IPS DF 19.7 (cell line): ENCODE results near the gene P2RX4.
"Not testable (repeated sequence)": the region's sequence is repeated elsewhere in the genome, so short reads cannot be mapped to it uniquely, and the experiment has no call there.

Experiments used
- DNase-seq: peaks from one replicate; pipeline ENCODE4 v3.0.0-alpha.2; 2013; ENCODE audit warnings: low read depth, low spot score

The P2RX4 gene

DNA sequence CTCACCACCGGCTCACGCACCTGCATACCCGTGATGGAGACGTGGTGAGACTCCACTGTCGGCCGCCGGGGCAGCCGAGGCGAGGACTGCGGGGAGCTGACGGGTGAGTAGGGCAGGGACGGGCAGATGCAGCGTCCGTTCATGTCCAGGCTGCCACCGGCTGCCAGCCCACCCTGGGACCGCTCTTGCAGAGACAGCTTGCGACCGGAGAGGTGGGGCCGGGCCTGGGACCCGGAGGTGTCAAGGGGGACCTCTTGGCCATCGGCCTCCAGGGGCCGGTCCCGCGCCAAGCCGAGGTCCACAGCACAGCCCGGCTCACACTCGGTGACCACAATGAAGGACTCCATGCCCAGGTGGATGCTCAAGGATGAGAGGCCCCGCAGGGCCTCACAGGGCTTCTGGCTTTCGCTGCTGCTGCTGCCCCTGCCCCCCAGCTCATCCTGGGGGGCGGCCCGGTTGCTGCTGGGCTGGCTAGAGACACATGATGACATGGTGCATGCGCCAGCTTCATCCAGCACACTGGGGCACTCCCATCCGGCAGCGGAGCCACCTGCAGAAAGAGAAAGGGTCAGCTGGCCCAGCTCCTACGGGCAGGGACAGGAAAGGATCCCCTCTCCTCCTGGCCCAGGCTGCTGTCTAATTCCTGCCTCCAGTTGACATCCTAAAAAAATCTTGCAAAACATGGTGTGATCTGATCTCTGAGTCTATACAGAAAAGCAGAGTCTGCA lies 64.3 kb downstream of the P2RX4 start:
- no peak for DNase-seq

DNA sequence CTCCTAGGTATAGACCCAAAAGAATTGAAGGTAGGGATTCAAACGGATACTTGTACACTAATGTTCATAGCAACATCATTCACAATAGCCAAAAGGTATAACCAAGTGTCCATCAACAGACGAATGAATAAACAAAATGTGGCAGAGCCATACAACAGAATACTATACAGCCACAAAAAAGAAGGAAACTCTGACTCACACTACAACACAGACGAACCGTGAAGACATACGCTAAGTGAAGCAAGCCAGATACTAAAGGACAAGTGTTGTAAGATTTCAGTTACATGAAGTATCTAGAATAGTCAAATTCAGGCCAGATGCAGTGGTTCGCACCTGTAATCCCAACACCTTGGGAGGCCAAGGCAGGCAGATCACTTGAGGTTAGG lies 67.4 kb downstream of the P2RX4 start:
- DNase-seq = no peak

DNA sequence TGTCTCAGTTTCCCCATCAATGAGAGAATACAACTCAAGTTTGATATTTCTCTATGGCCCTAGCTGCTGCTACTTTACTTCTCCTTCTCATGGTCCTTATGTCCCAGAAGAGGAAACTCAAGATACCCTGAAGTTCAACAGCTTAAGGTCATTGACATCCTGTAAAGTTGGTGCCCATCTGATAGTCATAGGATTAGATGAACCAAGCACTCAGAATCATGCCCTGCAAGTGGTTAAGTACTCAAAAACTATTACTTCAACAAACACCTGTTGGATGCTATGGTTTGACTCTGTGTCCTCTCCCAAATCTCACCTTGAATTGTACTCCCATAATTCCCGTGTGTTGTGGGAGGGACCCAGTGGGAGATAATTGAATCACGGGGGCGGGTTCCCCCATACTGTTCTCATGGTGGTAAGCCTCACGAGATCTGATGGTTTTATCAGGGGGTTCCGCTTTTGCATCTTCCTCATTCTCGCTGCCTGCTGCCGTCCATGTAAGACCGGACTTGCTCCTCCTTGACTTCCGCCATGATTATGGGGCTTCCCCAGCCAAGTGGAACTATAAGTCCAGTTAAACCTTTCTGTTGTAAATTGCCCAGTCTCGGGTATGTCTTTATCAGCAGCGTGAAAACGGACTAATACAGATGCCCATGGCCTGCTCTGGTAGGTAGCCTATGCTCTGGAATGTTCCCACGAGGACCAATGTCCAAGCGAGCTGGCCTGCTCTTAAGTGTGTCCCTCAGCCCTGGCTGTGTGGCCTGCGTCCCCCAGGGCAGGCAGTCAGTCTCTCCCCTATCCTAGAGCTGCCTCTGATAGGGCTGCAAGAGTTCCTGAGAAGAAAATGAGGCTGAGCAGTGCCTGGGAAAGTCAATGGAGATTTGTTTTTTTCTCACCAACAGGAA lies 68.5 kb downstream of the P2RX4 start:
- DNase-seq = no peak

DNA sequence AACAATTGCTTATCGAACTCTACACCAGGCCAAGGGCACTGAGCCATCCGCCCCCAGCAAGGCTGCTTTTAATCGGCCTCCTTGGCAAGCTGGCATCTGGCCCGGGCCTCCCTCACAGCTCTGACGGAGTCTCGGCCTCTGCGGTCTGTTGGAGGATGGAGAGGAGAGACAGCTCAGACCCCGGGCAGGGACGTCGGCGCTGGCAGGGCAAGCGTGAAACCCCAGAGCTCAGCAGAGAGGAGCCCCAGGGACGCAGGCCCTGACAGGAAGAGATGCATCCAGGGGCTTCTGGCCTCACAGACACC lies 69.1 kb downstream of the P2RX4 start:
- DNase-seq = no peak

DNA sequence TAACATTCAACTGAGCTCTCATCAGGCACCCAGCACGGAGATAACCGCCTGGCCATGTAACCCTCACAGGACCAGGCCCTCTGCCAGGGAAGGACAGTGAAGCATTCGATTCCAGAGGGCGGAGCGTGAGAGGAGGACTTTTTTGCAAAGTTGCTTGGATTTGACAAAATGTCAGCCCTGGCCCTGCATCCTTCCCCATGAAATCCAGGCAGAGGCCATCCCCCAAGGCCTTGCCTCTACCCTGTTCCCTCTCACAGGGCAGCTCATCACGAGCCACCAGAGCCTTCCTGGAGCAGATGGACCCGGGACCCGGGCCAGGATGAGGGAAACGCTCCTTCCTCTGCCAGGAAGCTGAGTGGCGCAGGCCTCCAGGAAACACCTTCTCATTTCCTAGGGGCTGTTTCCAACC lies 69.6 kb downstream of the P2RX4 start:
- DNase-seq = no peak

DNA sequence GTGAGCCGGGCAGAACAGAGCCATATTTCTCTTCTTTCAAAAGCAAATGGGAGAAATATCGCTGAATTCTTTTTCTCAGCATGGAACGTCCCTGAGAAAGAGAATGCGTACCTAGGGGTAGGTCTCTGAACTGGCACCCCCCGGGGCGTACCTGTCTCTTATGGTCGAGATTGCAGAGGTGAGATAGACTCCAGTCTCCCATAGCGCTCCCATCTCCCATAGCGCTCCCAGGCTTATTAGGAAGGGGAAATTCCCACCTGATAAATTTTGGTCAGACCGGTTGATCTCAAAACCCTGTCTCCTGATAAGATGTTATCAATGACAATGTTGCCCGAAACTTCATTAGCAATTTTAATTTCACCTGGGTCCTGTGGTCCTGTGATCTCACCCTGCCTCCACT lies 70.6 kb downstream of the P2RX4 start:
- not testable (repeated sequence) for DNase-seq

DNA sequence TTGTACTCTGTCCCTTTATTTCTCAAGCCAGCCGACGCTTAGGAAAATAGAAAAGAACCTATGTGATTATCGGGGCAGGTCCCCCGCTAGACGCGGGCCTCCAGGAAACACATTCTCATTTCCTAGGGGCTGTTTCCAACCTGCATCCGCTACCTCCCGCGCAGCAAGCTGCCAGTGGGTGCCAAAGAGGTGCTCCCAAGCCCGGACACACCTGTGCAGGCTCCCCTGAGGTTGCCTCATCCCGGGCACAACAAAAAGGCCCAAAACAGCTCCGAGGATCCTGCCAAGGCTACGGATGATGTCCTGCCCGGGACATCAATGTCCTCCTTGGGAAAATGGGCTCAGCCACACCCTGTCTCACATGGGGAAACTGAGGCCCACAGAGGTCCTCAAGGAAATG lies 71.2 kb downstream of the P2RX4 start:
- DNase-seq = not testable (repeated sequence)

DNA sequence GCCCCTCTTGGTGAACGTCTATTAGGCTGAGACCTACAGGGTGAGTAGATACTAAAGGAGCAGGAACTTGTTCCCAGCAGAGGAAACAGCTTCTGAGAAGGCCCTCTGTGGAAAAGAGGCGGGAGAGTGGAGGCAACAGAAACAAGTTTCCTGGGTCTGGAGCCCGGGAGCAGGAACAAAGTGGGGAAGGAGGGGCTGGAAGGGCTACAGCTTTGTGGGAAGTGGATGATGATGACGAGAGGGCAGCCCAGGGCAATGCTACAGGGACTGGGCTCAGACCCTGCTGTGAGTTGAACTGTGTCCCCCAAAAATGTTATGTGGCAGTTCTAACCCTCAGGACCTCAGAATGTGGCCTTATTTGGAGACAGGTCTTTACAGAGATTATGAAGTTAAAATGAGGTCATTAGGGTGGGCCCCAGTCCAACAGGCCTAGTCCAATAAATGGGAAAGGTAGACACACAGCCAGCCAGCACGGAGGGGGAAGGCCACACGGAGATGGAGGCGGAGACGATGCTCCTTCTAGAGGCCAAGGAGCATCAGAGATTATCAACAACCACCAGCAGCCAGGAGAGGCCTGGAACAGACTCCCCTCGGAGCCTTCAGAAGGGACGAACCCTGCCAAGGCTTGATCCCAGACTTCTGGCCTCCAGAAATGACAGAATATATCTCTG lies 72.3 kb downstream of the P2RX4 start:
- no peak for DNase-seq

DNA sequence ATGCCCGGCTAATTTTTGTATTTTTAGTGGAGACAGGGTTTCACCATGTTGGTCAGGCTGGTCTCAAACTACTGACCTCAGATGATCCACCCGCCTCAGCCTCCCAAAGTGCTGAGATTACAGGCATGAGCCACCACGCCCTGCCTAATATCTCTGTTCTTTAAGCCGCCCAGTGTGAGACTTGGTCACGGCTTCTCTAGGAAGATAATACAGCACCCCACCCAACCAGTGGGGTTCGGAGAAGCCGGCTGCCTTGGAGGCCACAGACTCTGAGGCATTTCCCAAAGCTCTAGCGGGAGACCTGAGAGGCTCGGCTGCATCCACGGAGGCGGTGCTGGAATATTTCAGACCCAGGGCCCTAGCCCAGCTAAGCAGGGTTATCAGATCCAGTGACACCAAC lies 73.0 kb downstream of the P2RX4 start:
- DNase-seq = not testable (repeated sequence)

DNA sequence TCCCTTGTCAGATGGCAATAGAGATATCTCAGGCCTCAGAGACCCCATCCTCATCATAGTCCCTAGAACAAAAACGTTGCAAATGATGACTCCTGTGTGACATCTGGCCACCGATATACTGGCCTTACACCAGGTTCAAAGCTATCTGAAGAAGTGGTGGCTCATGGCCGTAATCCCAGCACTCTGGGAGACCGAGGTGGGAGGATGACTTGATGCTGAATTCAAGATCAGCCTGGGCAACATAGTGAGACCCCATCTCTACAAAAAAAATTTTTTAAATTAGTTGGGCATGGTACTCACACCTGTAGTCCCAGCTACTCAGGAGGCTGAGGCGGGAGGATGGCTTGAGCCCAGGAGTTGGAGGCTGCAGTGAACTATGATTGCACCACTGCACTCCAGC lies 73.5 kb downstream of the P2RX4 start:
- no peak for DNase-seq
